CD14-positive monocyte (primary cell): ENCODE data around the gene CCL18. TPM values are rescaled to one million over a fixed set of nuclear protein-coding genes. Genes with fewer than 3 reads are reported as not detected.
A peak's percentile ranks its signal among the peaks of the same experiment; 100 is the strongest.
"Not testable (repeated sequence)": the region's sequence is repeated elsewhere in the genome, so short reads cannot be mapped to it uniquely, and the experiment has no call there.

Experiments
- DNase-seq, 3 donors: peaks; one replicate each; pipeline ENCODE4 v3.0.0-alpha.2; 2011 to 2022
- H2AFZ ChIP-seq: 2 replicates; pipeline ENCODE4 v1.6.0; 2012; ENCODE audit warnings: mild to moderate bottlenecking, low read depth, low read length, inconsistent platforms; ENCODE audit not compliant: insufficient read depth, poor library complexity, severe bottlenecking
- H3K27ac ChIP-seq, 2 donors: 1 replicate in 1 of 2; 2 replicates in 1 of 2; pipeline ENCODE4 v1.5.1; 2012 to 2013; ENCODE audit warnings: low read length in 2 of 2, control low read depth in 1 of 2, inconsistent platforms in 1 of 2, low read depth in 1 of 2, mild to moderate bottlenecking in 1 of 2
- H3K27me3 ChIP-seq, 2 donors: one replicate each; pipeline versions ENCODE4 v1.6.0 to v1.6.1; 2011 to 2013; ENCODE audit warnings: low read length in 2 of 2; ENCODE audit not compliant: control insufficient read depth in 2 of 2, insufficient read depth in 2 of 2
- H3K36me3 ChIP-seq, 2 donors: replicated peaks in 1 of 2; 1 replicate in 1 of 2; 2 replicates in 1 of 2; pipeline versions ENCODE4 v1.5.1 to v1.6.1; 2012 to 2013; ENCODE audit warnings: low read length in 2 of 2, control low read depth in 1 of 2, inconsistent platforms in 1 of 2, mild to moderate bottlenecking in 1 of 2; ENCODE audit not compliant: insufficient read depth in 2 of 2, control insufficient read depth in 1 of 2
- H3K4me1 ChIP-seq, 2 donors: 1 replicate in 1 of 2; 2 replicates in 1 of 2; pipeline versions ENCODE4 v1.5.1 to v1.6.1; 2012 to 2013; ENCODE audit warnings: low read length in 2 of 2, control low read depth in 1 of 2, inconsistent platforms in 1 of 2, mild to moderate bottlenecking in 1 of 2, moderate library complexity in 1 of 2; ENCODE audit not compliant: insufficient read depth in 2 of 2, control insufficient read depth in 1 of 2
- H3K4me2 ChIP-seq: replicated peaks from 2 replicates; pipeline ENCODE3; 2012; ENCODE audit warnings: low read length, moderate library complexity, mild to moderate bottlenecking; ENCODE audit not compliant: poor library complexity, severe bottlenecking; ENCODE audit errors: extremely low read depth
- H3K4me3 ChIP-seq, 3 experiments: fragments of 200-600 bp in 1 of 3; sonication (generic) in 1 of 3; replicated peaks in 1 of 3; 1 replicate in 2 of 3; 2 replicates in 1 of 3; pipeline ENCODE4 v1.5.1; 2011 to 2013; ENCODE audit warnings: low read length in 3 of 3, mild to moderate bottlenecking in 3 of 3, control low read depth in 2 of 3, low read depth in 2 of 3, inconsistent platforms in 1 of 3, moderate library complexity in 1 of 3
- H3K79me2 ChIP-seq: 2 replicates; pipeline ENCODE4 v1.6.0; 2012; ENCODE audit warnings: mild to moderate bottlenecking, control low read depth, inconsistent platforms, low read length, moderate library complexity; ENCODE audit not compliant: insufficient read depth
- H3K9ac ChIP-seq: 2 replicates; pipeline ENCODE4 v1.6.0; 2017; ENCODE audit warnings: low read length, mild to moderate bottlenecking; ENCODE audit not compliant: insufficient read depth, poor library complexity, severe bottlenecking
- H3K9me3 ChIP-seq, 2 donors: replicated peaks in 1 of 2; 1 replicate in 1 of 2; 2 replicates in 1 of 2; pipeline versions ENCODE4 v1.5.1 to v1.6.1; 2012 to 2013; ENCODE audit warnings: low read length in 2 of 2, control low read depth in 1 of 2; ENCODE audit not compliant: control insufficient read depth in 1 of 2, insufficient read depth in 1 of 2
- H4K20me1 ChIP-seq: 2 replicates; pipeline ENCODE4 v1.6.0; 2012; ENCODE audit warnings: mild to moderate bottlenecking, low read length, control low read depth, moderate library complexity; ENCODE audit not compliant: insufficient read depth
- H3K27ac Mint-ChIP-seq, 7 donors: one replicate each; pipeline ENCODE4 v1.8.0; 2020; ENCODE audit warnings: mild to moderate bottlenecking in 7 of 7, mixed read lengths in 7 of 7, moderate library complexity in 6 of 7, inconsistent platforms in 2 of 7
- H3K27me3 Mint-ChIP-seq, 3 donors: one replicate each; pipeline ENCODE4 v1.8.0; 2021 to 2022; ENCODE audit warnings: low read depth in 3 of 3, mild to moderate bottlenecking in 3 of 3, mixed read lengths in 3 of 3, moderate library complexity in 3 of 3, inconsistent platforms in 1 of 3
- H3K36me3 Mint-ChIP-seq, 2 donors: one replicate each; pipeline ENCODE4 v1.8.0; 2020; ENCODE audit warnings: mixed read lengths in 2 of 2, inconsistent platforms in 1 of 2, mild to moderate bottlenecking in 1 of 2
- H3K4me1 Mint-ChIP-seq: one replicate; pipeline ENCODE4 v1.8.0; 2020; ENCODE audit warnings: mild to moderate bottlenecking, mixed read lengths
- H3K4me3 Mint-ChIP-seq, 2 donors: one replicate each; pipeline ENCODE4 v1.8.0; 2020; ENCODE audit warnings: mild to moderate bottlenecking in 2 of 2, mixed read lengths in 2 of 2, moderate library complexity in 1 of 2
- H3K9me3 Mint-ChIP-seq, 7 donors: one replicate each; pipeline ENCODE4 v1.8.0; 2020 to 2022; ENCODE audit warnings: mixed read lengths in 7 of 7, mild to moderate bottlenecking in 6 of 7, moderate library complexity in 6 of 7, inconsistent platforms in 2 of 7
- WGBS: methylation state at CpG from one replicate; pipeline ENCODE4 v1.1.5; 2013; ENCODE audit warnings: missing lambda C conversion rate; ENCODE audit not compliant: insufficient coverage; 5-methylcytosine and 5-hydroxymethylcytosine counted together
- intact Hi-C, 2 donors: fragments of 100-400 bp; cut with micrococcal nuclease; formaldehyde crosslinking; loops; one replicate each; pipeline versions ENCODE4 v1.15.0 to v1.15.1; 2023
- polyA plus RNA-seq, 3 donors: library from polyadenylated mRNA; depleted of rRNA in 1 of 3; unstranded in 2 of 3; stranded (reverse) in 1 of 3; fragments of 300-500 nt in 2 of 3; fragments of >200 nt in 1 of 3; fragmentation: Illumina TruSeq in 2 of 3; gene quantifications; 1 replicate in 2 of 3; 2 replicates in 1 of 3; pipeline ENCODE4 v1.2.3, GENCODE V29; 2012 to 2021

CCL18 gene
- polyA plus RNA-seq, 3 donors: not detected

GRCh38 chr17:36082482-36083120, 18.5 kb downstream of the CCL18 start:
- H3K36me3 Mint-ChIP-seq, H3K9ac ChIP-seq, H3K27me3 ChIP-seq, H3K9me3 ChIP-seq, H3K36me3 ChIP-seq, H4K20me1 ChIP-seq, H3K27me3 Mint-ChIP-seq, H3K9me3 Mint-ChIP-seq, H3K79me2 ChIP-seq: not testable (repeated sequence)
- H3K4me3 ChIP-seq: peak overlapping the region; percentile 16 to 53 (median 16)
- peak overlapping the region; percentile 27 for H2AFZ ChIP-seq
- Mint-ChIP-seq H3K27ac (peak overlapping the region; percentile 88 to 98 (median 92)), H3K4me3 (peak overlapping the region; percentile 62 to 85), H3K4me1 (peaks cover 49% of the 10 kb centered on the region)
- peaks cover 51 to 53% of the 10 kb centered on the region in 2 donors for H3K4me1 ChIP-seq
- DNase-seq: peak; percentile 78 to 96 (median 95)
- peak overlapping the region; percentile 56 for H3K4me2 ChIP-seq
- intact Hi-C loops: loop anchor here (5.0 to 10.0 kb wide), 2 partner anchors 45 to 112 kb away; partner anchors contain the start of genes CCL3L1 (in 1 of the 2) and CCL3L3 (in 1 of the 2)
- H3K27ac ChIP-seq: peak overlapping the region; percentile 79 to 80
- WGBS: 14% methylated on average over 4 of the region's 8 CpGs

- not testable (repeated sequence) for H3K9me3 Mint-ChIP-seq, H2AFZ ChIP-seq, H3K36me3 Mint-ChIP-seq, H3K79me2 ChIP-seq, H3K36me3 ChIP-seq, H3K9me3 ChIP-seq, H3K4me3 ChIP-seq, H3K9ac ChIP-seq, H4K20me1 ChIP-seq, H3K27me3 Mint-ChIP-seq, H3K27me3 ChIP-seq
- intact Hi-C loops: loop anchor here (5.0 to 10.0 kb wide), 2 partner anchors 46 to 111 kb away; partner anchors contain the start of genes CCL3L1 (in 1 of the 2) and CCL3L3 (in 1 of the 2)
- H3K4me3 Mint-ChIP-seq: peak overlapping the region in 1 of 2 donors; percentile 72
- H3K4me2 ChIP-seq: peak overlapping the region; percentile 15
- WGBS: no CpG with 5 or more reads among the region's 2 CpGs
- peaks cover 55% of the 10 kb centered on the region for H3K4me1 Mint-ChIP-seq
- H3K4me1 ChIP-seq: peaks cover 56% of the 10 kb centered on the region in 2 donors
- H3K27ac Mint-ChIP-seq: peak overlapping the region in 6 of 7 donors; percentile 74 to 99 (median 94)
- H3K27ac ChIP-seq: peak overlapping the region in 1 of 2 donors; percentile 80
- DNase-seq: peak; percentile 58 to 84 (median 79)
Observed at GRCh38 chr17:36083691-36084090, 19.6 kb downstream of the CCL18 start.
